Upper lobe of right lung (tissue), 1 donor: Measurements from ENCODE around the gene CDH20. TPM values are rescaled to one million over a fixed set of nuclear protein-coding genes. Genes with fewer than 3 reads are reported as not detected.

ENCODE experiments used
- ATAC-seq: fragments of 200-7000 bp; cut with Tn5 transposase; one replicate; pipeline ENCODE4 v1.9.1; 2020; ENCODE audit warnings: mild to moderate bottlenecking, moderate library complexity
- DNase-seq: peaks from one replicate; pipeline ENCODE4 v3.0.0-alpha.2; 2020
- H3K27ac ChIP-seq: fragments of 200-600 bp; one replicate; pipeline ENCODE4 v1.8.0; 2022
- H3K27me3 ChIP-seq: fragments of 200-600 bp; one replicate; pipeline ENCODE4 v1.8.0; 2022; ENCODE audit warnings: mild to moderate bottlenecking
- H3K36me3 ChIP-seq: fragments of 200-600 bp; one replicate; pipeline ENCODE4 v1.8.0; 2022
- H3K4me1 ChIP-seq: fragments of 200-600 bp; one replicate; pipeline ENCODE4 v1.8.0; 2022
- H3K4me3 ChIP-seq: fragments of 200-600 bp; one replicate; pipeline ENCODE4 v1.8.0; 2022; ENCODE audit warnings: mild to moderate bottlenecking
- H3K9me3 ChIP-seq: fragments of 200-600 bp; one replicate; pipeline ENCODE4 v1.8.0; 2022
- CTCF ChIP-seq: fragments of 200-600 bp; IDR thresholded peaks from one replicate; pipeline ENCODE4 v1.8.0; 2022; ENCODE audit warnings: antibody characterized with exemption
- intact Hi-C: fragments of 100-400 bp; cut with DNase I; formaldehyde crosslinking; loops from one replicate; pipeline ENCODE4 v1.11.0; 2022
- total RNA-seq: library from RNA; stranded (reverse); fragmentation: NEBNext Ultra II Directional; extraction: Animal tissue kit (Norgen Biotek cat#: 25700); gene quantifications from one replicate; pipeline ENCODE4 v1.2.1, GENCODE V29; 2021
- donor health status: DM: no; HTN: yes; CAD: no; lungs with severe emphysema.

The CDH20 gene
- total RNA-seq, 1 donor from 2014 or later, result 0.35 TPM

- Histone ChIP-seq H3K27ac (no peak overlapping the region), H3K27me3 (no peaks in the 10 kb centered on the region), H3K9me3 (no peaks in the 10 kb centered on the region), H3K36me3 (no peaks in the 10 kb centered on the region), H3K4me3 (no peak overlapping the region), H3K4me1 (no peaks in the 10 kb centered on the region)
- TF ChIP-seq CTCF, result no peak
- intact Hi-C loops, result no loop called here
- ATAC-seq (no peak), DNase-seq (no peak)
These were observed 9.3 kb upstream of the CDH20 start for GRCh38 chr18:61323951-61324350.

GRCh38 chr18:61326407-61326806 is 6.8 kb upstream of the CDH20 start:
- Histone ChIP-seq H3K27me3 (no peaks in the 10 kb centered on the region), H3K9me3 (no peaks in the 10 kb centered on the region), H3K27ac (no peak overlapping the region), H3K4me1 (no peaks in the 10 kb centered on the region), H3K4me3 (no peak overlapping the region), H3K36me3 (no peaks in the 10 kb centered on the region)
- no peak for TF ChIP-seq CTCF
- no peak for ATAC-seq
- DNase-seq, result no peak
- intact Hi-C loops, result no loop called here

DNA sequence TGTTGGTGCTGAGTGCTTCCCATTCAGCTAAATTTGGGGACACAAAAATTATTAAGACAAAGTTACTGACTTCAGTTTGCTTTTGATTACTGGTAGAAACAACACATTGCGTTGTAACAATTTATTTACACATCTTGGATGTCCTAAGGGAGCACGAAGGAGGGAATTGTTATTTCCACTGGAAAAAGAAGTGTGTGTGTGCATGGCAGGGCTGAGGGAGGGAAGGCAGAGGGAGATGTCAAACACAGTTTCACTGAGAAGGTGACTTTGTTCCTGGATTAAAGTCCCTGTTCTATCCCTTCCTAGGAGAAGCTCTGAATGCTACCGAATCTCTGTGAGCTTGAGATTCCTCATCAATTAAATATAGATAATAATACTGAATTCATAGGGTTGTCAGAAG is 3.8 kb upstream of the CDH20 start:
- Histone ChIP-seq H3K27ac (no peak overlapping the region), H3K36me3 (no peaks in the 10 kb centered on the region), H3K27me3 (peaks cover 10% of the 10 kb centered on the region), H3K4me3 (no peak overlapping the region), H3K4me1 (peaks cover 2% of the 10 kb centered on the region), H3K9me3 (no peaks in the 10 kb centered on the region)
- ATAC-seq, result no peak
- DNase-seq, result no peak
- intact Hi-C loops, result no loop called here
- TF ChIP-seq CTCF, result no peak

GRCh38 chr18:61331051-61331450 is 2.2 kb upstream of the CDH20 start:
- DNase-seq (no peak), ATAC-seq (no peak)
- no peak for TF ChIP-seq CTCF
- intact Hi-C loops, result no loop called here
- Histone ChIP-seq H3K36me3 (no peaks in the 10 kb centered on the region), H3K4me1 (peaks cover 8% of the 10 kb centered on the region), H3K4me3 (no peak overlapping the region), H3K9me3 (no peaks in the 10 kb centered on the region), H3K27me3 (peaks cover 12% of the 10 kb centered on the region), H3K27ac (no peak overlapping the region)

DNA sequence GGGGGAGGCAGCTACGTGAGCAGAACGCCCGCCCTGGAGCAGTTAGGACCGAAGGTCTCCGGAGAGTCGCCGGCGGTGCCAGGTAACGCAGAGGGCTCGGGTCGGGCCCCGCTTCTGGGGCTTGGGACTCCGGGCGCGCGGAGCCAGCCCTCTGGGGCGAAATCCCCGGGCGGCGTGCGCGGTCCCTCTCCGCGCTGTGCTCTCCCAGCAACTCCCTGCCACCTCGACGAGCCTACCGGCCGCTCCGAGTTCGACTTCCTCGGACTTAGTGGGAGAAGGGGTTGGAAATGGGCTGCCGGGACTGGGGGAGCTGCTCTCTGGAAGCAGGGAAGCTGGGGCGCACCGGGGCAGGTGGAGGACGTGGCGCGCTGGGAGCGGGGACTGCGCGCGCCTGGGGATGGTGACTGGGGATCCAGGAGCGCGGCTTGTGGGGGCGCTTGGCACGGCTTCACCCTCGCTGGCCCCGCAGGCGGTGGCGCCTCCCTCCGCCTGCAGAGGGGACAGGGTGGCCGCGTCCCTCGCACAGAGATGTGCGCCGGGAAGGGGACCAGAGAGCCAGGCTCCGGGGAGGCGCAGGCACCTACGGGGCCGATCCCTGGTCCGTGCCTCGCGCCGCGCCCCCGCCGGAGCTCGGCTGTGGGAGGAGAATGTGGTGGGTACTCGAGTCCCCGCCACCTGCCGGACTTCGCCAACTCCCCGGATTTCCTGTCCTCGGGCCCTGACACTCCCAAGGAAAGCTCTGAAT is 688 bp downstream of the CDH20 start:
- DNase-seq (no peak), ATAC-seq (peak; percentile 28)
- peaks cover 8% of the 10 kb centered on the region for H3K4me1 ChIP-seq
- no peaks in the 10 kb centered on the region for H3K9me3 ChIP-seq
- H3K36me3 ChIP-seq, result no peaks in the 10 kb centered on the region
- peak overlapping the region; percentile 29 for H3K4me3 ChIP-seq
- intact Hi-C loops, result no loop called here
- TF ChIP-seq CTCF, result no peak
- H3K27ac ChIP-seq, result no peak overlapping the region
- H3K27me3 ChIP-seq, result peaks cover 12% of the 10 kb centered on the region

- Histone ChIP-seq H3K4me3 (peak overlapping the region; percentile 29), H3K27me3 (peaks cover 12% of the 10 kb centered on the region), H3K27ac (no peak overlapping the region), H3K4me1 (peaks cover 8% of the 10 kb centered on the region), H3K9me3 (no peaks in the 10 kb centered on the region), H3K36me3 (no peaks in the 10 kb centered on the region)
- ATAC-seq, result no peak
- no peak for TF ChIP-seq CTCF
- intact Hi-C loops, result no loop called here
- no peak for DNase-seq
These were observed 1.2 kb downstream of the CDH20 start for GRCh38 chr18:61334491-61334850.
